ENCODE results near the gene TRAPPC4.
"Not testable (repeated sequence)": the region's sequence is repeated elsewhere in the genome, so short reads cannot be mapped to it uniquely, and the experiment has no call there.

Gene TRAPPC4

GRCh38 chr11:119011476-119012053 is 7.0 kb upstream of the TRAPPC4 start:
- H3K27me3 ChIP-seq (ENCODE audit: insufficient read depth, low read depth, severe bottlenecking), result no peaks in the 10 kb centered on the region
- DNase-seq, result no peak
- H3K36me3 ChIP-seq, result peaks cover 64% of the 10 kb centered on the region
- H3K27ac ChIP-seq, result no peak overlapping the region
- no peaks in the 10 kb centered on the region for H3K9me3 ChIP-seq (ENCODE audit: severe bottlenecking)
- H3K4me3 ChIP-seq (ENCODE audit: low read depth, low read length), result no peak overlapping the region
- no peak for TF ChIP-seq CTCF (IDR thresholded peaks at IDR 0.05; ENCODE audit: low read depth, low read length)

- Histone ChIP-seq H3K27ac (no peak overlapping the region), H3K36me3 (peaks cover 63% of the 10 kb centered on the region), H3K9me3 (ENCODE audit: severe bottlenecking) (no peaks in the 10 kb centered on the region), H3K4me3 (ENCODE audit: low read depth, low read length) (no peak overlapping the region), H3K27me3 (ENCODE audit: insufficient read depth, low read depth, severe bottlenecking) (no peaks in the 10 kb centered on the region)
- DNase-seq, result no peak
- no peak for TF ChIP-seq CTCF (IDR thresholded peaks at IDR 0.05; ENCODE audit: low read depth, low read length)
Observed at GRCh38 chr11:119012629-119013170, 5.9 kb upstream of the TRAPPC4 start.

GRCh38 chr11:119014209-119014924 is 4.2 kb upstream of the TRAPPC4 start:
- Histone ChIP-seq H3K4me3 (ENCODE audit: low read depth, low read length) (no peak overlapping the region), H3K9me3 (ENCODE audit: severe bottlenecking) (no peaks in the 10 kb centered on the region), H3K27ac (no peak overlapping the region), H3K27me3 (ENCODE audit: insufficient read depth, low read depth, severe bottlenecking) (no peaks in the 10 kb centered on the region), H3K36me3 (peaks cover 60% of the 10 kb centered on the region)
- no peak for DNase-seq
- TF ChIP-seq CTCF (IDR thresholded peaks at IDR 0.05; ENCODE audit: low read depth, low read length), result no peak

GRCh38 chr11:119015054-119015611 is 3.4 kb upstream of the TRAPPC4 start:
- DNase-seq, result no peak
- Histone ChIP-seq H3K36me3 (peaks cover 65% of the 10 kb centered on the region), H3K4me3 (ENCODE audit: low read depth, low read length) (no peak overlapping the region), H3K27me3 (ENCODE audit: insufficient read depth, low read depth, severe bottlenecking) (no peaks in the 10 kb centered on the region), H3K27ac (no peak overlapping the region), H3K9me3 (ENCODE audit: severe bottlenecking) (no peaks in the 10 kb centered on the region)
- peak; percentile 35 for TF ChIP-seq CTCF (IDR thresholded peaks at IDR 0.05; ENCODE audit: low read depth, low read length)

- Histone ChIP-seq H3K27ac (no peak overlapping the region), H3K4me3 (ENCODE audit: low read depth, low read length) (no peak overlapping the region), H3K27me3 (ENCODE audit: insufficient read depth, low read depth, severe bottlenecking) (no peaks in the 10 kb centered on the region), H3K36me3 (peaks cover 77% of the 10 kb centered on the region), H3K9me3 (ENCODE audit: severe bottlenecking) (no peaks in the 10 kb centered on the region)
- no peak for DNase-seq
- no peak for TF ChIP-seq CTCF (IDR thresholded peaks at IDR 0.05; ENCODE audit: low read depth, low read length)
Observed at GRCh38 chr11:119016216-119017009, 2.2 kb upstream of the TRAPPC4 start.

GRCh38 chr11:119017377-119017776 is 1.2 kb upstream of the TRAPPC4 start:
- Histone ChIP-seq H3K4me3 (ENCODE audit: low read depth, low read length) (peak overlapping the region; percentile 100), H3K27ac (peak overlapping the region; percentile 82), H3K36me3 (peaks cover 80% of the 10 kb centered on the region)
- not testable (repeated sequence) for H3K9me3 ChIP-seq (ENCODE audit: severe bottlenecking); H3K27me3 ChIP-seq (ENCODE audit: insufficient read depth, low read depth, severe bottlenecking); DNase-seq
